IgD-negative memory B cell (primary cell): ENCODE measurements around the gene SPRN. TPM values are rescaled to one million over a fixed set of nuclear protein-coding genes. Genes with fewer than 3 reads are reported as not detected.

Experiments
- H3K27ac Mint-ChIP-seq, 3 donors: one replicate each; pipeline ENCODE4 v1.8.0; 2020 to 2022; ENCODE audit warnings: mild to moderate bottlenecking in 3 of 3, mixed read lengths in 3 of 3, moderate library complexity in 1 of 3
- H3K27me3 Mint-ChIP-seq: one replicate; pipeline ENCODE4 v1.8.0; 2021; ENCODE audit warnings: mixed read lengths
- H3K36me3 Mint-ChIP-seq: one replicate; pipeline ENCODE4 v1.8.0; 2020; ENCODE audit warnings: mild to moderate bottlenecking, mixed read lengths
- H3K4me1 Mint-ChIP-seq, 3 donors: one replicate each; pipeline ENCODE4 v1.8.0; 2020 to 2022; ENCODE audit warnings: mixed read lengths in 3 of 3, mild to moderate bottlenecking in 1 of 3
- H3K4me3 Mint-ChIP-seq, 4 donors: one replicate each; pipeline ENCODE4 v1.8.0; 2020 to 2022; ENCODE audit warnings: mild to moderate bottlenecking in 4 of 4, mixed read lengths in 4 of 4, moderate library complexity in 3 of 4
- H3K9me3 Mint-ChIP-seq, 3 donors: one replicate each; pipeline ENCODE4 v1.8.0; 2020 to 2021; ENCODE audit warnings: mixed read lengths in 3 of 3, mild to moderate bottlenecking in 1 of 3
- polyA plus RNA-seq: library from polyadenylated mRNA; unstranded; fragments of 300-500 nt; fragmentation: Illumina TruSeq; gene quantifications from one replicate; pipeline ENCODE4 v1.2.3, GENCODE V29; 2021

The SPRN gene
- polyA plus RNA-seq, 1 donor from 2014 or later, result 0.40 TPM

DNA sequence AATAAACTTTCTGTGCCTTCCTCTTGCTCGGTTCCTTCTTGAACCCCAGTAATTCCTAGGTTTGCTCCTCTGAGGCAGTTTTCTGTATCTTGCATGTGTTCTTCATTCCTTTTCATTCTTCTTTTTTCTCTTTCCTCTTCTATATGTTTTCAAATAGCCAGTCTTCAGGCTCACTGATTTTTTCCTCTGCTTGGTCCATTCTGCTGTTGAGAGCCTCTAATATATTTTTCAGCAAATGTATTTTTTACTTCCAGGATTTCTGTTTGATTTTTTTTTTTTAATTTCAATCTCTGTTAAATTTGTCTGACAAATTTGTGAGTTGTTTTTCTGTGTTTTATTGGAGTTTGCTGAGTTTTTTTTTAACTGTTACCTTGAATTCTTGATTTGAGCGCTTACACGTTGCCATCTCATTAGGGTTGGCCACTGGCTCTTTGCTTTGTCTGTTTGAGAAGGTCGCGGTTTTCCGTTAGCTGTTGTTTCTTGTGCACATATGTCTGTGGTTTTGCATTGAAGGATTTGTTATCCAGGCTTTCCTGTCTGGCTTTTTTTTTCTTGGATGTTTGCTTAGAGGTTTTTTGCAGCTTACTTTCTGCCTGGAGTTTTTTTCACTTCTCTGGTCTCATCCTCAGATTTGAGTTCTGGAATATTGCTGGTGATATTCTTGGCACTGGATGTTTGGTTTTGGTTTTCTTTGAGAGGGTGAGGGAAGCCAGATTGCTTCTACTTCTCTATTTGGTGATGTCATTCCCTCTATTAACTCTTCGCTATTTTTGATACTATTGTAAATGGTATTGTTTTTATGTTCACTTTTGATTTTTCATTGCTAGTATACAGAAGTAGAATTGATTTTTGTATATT, 12.7 kb downstream of the SPRN start:
- H3K36me3 Mint-ChIP-seq, result peaks cover 44% of the 10 kb centered on the region
- peaks cover 15 to 23% (median 16%) of the 10 kb centered on the region in 3 donors for H3K4me1 Mint-ChIP-seq
- peaks cover 7 to 20% (median 11%) of the 10 kb centered on the region in 3 donors for H3K9me3 Mint-ChIP-seq
- no peak overlapping the region for H3K27ac Mint-ChIP-seq
- peak overlapping the region in 1 of 4 donors; percentile 77 for H3K4me3 Mint-ChIP-seq
- H3K27me3 Mint-ChIP-seq, result no peaks in the 10 kb centered on the region

DNA sequence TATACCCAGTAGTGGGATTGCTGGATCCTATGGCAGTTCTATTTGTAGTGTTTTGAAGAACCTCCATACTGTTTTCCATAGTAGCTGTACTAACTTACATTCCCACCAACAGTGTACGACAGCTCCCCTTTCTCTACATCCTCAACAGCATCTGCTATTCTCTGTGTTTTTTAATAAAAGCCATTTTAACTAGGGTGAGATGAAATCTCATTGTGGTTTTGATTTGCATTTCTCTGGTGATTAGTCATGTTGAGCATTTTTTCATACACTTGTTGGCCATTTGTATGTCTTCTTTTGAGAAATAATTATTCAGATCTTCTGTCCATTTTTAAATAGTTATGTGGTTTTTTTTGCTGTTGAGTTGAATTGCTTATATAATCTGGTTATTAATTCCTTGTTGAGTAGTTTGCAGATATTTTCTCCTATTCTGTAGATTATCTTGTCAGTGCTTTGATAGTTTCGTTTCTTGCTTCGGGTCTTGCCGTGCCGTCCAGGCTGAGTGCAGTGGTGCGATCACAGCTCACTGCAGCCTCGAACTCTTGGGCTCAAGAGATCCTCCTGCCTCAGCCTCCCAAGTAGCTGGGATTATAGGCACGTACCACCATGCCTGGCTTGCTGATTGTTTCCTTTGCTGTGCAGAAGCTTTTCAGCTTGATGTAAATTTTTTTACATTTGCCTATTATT, 18.4 kb downstream of the SPRN start:
- Mint-ChIP-seq H3K9me3 (peaks cover 0 to 7% (median 2%) of the 10 kb centered on the region in 3 donors), H3K27ac (peak overlapping the region in 2 of 3 donors; percentile 6 to 10), H3K4me3 (peak overlapping the region in 3 of 4 donors; percentile 29 to 46 (median 34)), H3K4me1 (peaks cover 28 to 43% (median 35%) of the 10 kb centered on the region in 3 donors), H3K27me3 (no peaks in the 10 kb centered on the region), H3K36me3 (peaks cover 21% of the 10 kb centered on the region)

DNA sequence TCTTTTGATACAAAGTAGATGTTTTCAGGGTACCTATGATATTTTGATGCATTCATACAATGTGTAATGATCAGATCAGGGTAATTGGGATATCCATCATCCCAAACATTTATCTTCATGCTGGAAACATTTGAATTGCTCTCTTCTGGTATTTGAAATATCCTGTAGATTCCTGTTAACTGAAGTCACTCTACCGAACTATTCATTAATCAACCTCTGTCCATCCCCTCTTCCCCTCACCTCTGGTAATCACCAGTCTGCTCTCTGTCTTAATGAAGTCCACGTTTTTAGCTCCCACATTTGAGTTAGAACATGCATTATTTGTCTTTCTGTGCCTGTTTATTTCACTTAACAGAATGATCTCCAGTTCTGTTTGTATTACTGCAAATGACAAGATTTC, 19.2 kb downstream of the SPRN start:
- H3K36me3 Mint-ChIP-seq, result peaks cover 16% of the 10 kb centered on the region
- no peaks in the 10 kb centered on the region for H3K27me3 Mint-ChIP-seq
- H3K9me3 Mint-ChIP-seq, result peaks cover 0 to under 1% (median 0%) of the 10 kb centered on the region in 3 donors
- peak overlapping the region in 1 of 4 donors; percentile 34 for H3K4me3 Mint-ChIP-seq
- peaks cover 35 to 48% (median 41%) of the 10 kb centered on the region in 3 donors for H3K4me1 Mint-ChIP-seq
- no peak overlapping the region for H3K27ac Mint-ChIP-seq

DNA sequence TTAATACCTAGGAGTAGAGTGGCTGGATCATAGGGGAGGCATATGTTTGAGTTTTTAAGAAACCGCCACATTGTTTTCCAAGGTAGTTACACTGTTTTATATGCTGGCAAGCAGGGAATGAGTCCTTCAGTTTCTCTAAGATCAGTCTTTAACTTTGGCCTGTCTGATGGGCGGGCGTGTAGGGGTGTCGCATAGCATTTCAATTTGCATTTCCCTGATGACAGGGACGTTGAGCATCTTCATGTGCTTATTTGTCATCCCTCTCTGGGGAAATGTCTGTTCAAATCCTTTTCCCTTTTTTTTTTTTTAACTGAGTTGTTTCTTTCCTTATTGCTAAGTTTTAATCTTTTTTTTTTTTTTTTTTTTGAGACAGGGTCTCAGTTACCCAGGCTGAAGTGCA, 20.6 kb downstream of the SPRN start:
- peaks cover 11% of the 10 kb centered on the region for H3K36me3 Mint-ChIP-seq
- no peak overlapping the region for H3K27ac Mint-ChIP-seq
- no peaks in the 10 kb centered on the region for H3K27me3 Mint-ChIP-seq
- no peak overlapping the region for H3K4me3 Mint-ChIP-seq
- no peaks in the 10 kb centered on the region for H3K9me3 Mint-ChIP-seq
- peaks cover 35 to 44% (median 40%) of the 10 kb centered on the region in 3 donors for H3K4me1 Mint-ChIP-seq

DNA sequence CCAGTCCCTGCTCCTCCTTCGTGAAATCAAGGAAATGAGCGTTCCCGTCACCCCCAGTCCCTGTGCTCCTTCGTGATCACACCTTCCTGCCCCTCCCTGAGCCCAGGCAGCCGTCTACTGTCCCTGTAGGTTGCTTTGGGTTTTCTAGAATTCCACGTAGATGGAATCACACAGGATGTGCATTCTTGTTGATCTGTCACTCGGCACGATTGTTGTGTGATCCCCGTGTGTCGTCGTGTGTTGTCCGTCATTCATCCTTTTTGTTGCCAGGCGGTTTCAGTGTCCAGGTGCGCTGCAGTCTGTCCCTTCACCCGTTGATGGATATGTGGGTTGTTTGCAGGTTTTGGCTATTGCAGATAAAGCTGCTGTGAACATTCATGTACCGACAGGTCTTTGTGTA, 21.1 kb downstream of the SPRN start:
- H3K9me3 Mint-ChIP-seq, result no peaks in the 10 kb centered on the region
- H3K4me3 Mint-ChIP-seq, result peak overlapping the region in 2 of 4 donors; percentile 56 to 63
- H3K27me3 Mint-ChIP-seq, result no peaks in the 10 kb centered on the region
- peaks cover 9% of the 10 kb centered on the region for H3K36me3 Mint-ChIP-seq
- peaks cover 31 to 44% (median 37%) of the 10 kb centered on the region in 3 donors for H3K4me1 Mint-ChIP-seq
- no peak overlapping the region for H3K27ac Mint-ChIP-seq

DNA sequence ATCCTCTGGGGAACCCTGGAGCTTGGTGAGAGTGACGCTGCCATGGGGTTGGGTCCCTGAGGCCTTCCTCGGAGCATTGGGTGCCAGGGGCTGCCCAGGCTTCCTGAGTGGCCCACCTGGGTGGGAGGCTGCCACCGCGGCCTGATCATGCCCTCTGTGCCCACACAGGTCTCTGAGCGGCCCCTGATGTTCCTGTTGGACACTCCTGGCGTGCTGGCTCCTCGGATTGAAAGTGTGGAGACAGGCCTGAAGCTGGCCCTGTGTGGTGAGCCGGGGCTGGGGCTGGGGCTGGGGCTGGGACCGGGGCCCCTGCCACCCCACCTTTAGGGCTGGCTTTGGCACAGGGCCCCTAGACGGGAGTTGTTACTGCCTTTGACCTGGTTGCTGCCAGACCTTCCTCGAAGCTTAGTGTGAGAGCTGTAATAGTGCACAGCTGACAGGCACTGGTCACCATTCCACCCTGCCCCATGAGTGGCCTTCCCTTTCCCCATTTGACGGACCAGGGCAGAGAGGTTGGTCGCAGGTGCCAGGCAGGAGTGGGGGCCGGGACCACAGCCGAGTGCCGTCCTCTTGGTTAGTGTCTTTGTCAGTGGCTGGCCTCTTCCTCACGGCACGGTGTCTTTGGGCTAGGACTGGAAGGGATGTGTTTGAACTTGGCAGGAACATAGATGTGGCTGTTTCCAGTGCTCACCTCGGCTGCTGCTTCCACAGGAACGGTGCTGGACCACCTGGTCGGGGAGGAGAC, 22.3 kb downstream of the SPRN start:
- H3K9me3 Mint-ChIP-seq, result no peaks in the 10 kb centered on the region
- H3K27ac Mint-ChIP-seq, result peak overlapping the region in 2 of 3 donors; percentile 45 to 70
- H3K36me3 Mint-ChIP-seq, result peaks cover 6% of the 10 kb centered on the region
- peak overlapping the region in 2 of 4 donors; percentile 9 to 17 for H3K4me3 Mint-ChIP-seq
- no peaks in the 10 kb centered on the region for H3K27me3 Mint-ChIP-seq
- H3K4me1 Mint-ChIP-seq, result peaks cover 29 to 38% (median 33%) of the 10 kb centered on the region in 3 donors

DNA sequence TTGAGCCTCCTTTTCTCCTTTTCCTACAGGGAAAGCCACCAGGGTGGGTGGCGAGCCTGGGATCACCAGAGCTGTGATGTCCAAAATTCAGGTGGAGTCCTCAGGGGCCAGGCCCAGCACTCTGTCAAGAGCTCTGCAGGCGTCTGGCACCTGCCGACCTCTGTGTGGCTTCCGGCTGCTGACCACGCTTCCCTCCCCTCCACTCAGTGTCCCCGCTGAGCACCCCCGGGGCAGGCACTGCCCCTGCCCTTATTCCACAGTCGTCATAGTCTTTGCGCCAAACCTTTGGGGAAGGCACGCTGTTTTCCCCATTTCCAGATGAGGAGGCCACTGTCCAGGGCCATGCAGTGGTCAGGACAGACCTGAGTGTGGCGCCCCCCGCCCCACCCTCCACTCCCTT, 22.9 kb downstream of the SPRN start:
- H3K27me3 Mint-ChIP-seq, result no peaks in the 10 kb centered on the region
- peak overlapping the region; percentile 51 to 94 (median 57) for H3K27ac Mint-ChIP-seq
- H3K36me3 Mint-ChIP-seq, result peaks cover 9% of the 10 kb centered on the region
- peak overlapping the region in 3 of 4 donors; percentile 63 to 85 (median 74) for H3K4me3 Mint-ChIP-seq
- H3K4me1 Mint-ChIP-seq, result peaks cover 28 to 34% (median 28%) of the 10 kb centered on the region in 3 donors
- H3K9me3 Mint-ChIP-seq, result no peaks in the 10 kb centered on the region

DNA sequence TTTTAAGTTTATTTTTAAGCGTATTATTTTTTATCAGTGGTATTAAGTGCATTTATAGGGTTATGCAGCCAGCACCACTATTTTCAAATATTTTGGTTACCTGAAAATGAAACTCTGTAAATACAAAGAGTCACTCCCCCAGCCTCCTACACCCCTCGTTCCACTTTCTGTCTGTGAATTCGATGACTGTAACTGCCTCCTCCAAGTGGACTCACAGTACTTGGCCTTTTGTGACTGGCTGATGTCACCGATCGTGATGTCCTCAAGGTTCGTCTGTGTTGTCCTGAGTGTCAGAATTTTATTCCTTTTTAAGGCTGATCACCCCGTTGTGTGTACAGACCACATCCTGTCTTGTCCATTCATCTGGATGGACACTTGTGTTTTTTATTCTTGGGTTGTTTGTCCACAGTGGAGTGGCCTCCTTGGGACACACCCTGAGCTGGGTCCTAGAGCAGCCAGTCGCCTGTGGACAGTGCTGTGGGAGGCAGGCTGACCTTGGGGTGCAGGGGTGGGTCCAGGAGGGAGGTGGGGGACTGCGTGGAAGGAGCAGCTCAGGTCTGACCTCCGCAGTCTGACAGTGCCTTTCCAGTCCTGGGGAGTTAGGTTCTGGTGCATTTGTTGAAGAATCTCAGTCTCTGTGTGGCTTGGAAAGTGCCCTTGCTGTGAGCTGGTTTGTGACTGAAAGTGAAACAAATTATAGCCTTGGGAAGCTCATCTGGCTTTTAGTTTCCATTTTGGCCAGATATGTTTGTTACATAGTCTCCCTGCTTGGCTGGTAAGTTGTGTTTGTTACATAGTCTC, 23.6 kb downstream of the SPRN start:
- peaks cover 9% of the 10 kb centered on the region for H3K36me3 Mint-ChIP-seq
- peak overlapping the region; percentile 63 to 85 (median 71) for H3K4me3 Mint-ChIP-seq
- H3K27ac Mint-ChIP-seq, result peak overlapping the region; percentile 51 to 94 (median 57)
- H3K4me1 Mint-ChIP-seq, result peaks cover 24 to 31% (median 24%) of the 10 kb centered on the region in 3 donors
- H3K27me3 Mint-ChIP-seq, result no peaks in the 10 kb centered on the region
- H3K9me3 Mint-ChIP-seq, result no peaks in the 10 kb centered on the region

DNA sequence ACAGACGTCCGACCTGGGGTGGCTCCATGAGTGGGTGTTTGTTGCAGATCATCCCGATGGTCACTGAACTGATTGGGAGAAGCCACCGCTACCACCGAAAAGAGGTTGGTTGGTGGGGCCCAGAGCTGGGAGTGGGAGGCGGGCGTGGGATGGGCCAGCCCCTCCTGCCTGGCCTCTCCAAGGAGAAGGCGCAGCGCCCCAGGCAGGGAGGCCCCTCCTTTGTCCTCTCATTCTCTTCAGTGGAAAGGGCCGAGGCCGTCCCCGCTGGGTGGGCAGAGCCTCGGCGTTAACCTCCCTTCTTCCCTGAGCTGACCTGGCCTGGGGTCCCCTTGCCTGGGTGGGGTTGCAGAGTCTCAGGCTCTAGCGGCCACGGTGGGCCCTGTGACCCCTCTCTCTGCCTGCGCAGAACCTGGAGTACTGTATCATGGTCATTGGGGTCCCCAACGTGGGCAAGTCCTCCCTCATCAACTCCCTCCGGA, 25.3 kb downstream of the SPRN start:
- no peaks in the 10 kb centered on the region for H3K27me3 Mint-ChIP-seq
- H3K4me1 Mint-ChIP-seq, result peaks cover 22 to 28% (median 24%) of the 10 kb centered on the region in 3 donors
- no peak overlapping the region for H3K27ac Mint-ChIP-seq
- H3K9me3 Mint-ChIP-seq, result no peaks in the 10 kb centered on the region
- H3K4me3 Mint-ChIP-seq, result peak overlapping the region in 1 of 4 donors; percentile 20
- H3K36me3 Mint-ChIP-seq, result peaks cover 12% of the 10 kb centered on the region

DNA sequence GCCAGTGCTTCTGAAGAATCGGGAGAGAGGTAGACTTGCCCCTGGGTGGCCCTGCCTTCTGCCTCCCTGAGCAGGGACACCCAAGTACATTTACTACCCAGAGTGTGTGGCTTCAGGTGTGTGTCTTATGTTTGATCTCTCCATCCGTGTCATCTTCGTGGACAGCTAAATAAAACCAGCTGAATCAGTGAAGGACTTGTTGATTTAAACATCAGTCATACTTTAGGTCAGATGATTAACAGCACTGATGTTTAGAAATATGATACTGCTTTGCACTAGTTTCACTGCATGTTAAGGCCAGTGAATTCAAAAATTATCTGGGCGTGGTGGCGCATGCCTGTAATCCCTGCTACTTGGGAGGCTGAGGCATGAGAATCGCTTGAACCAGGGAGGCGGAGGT, 26.5 kb downstream of the SPRN start:
- Mint-ChIP-seq H3K36me3 (peaks cover 7% of the 10 kb centered on the region), H3K4me1 (peaks cover 25 to 28% (median 27%) of the 10 kb centered on the region in 3 donors)

DNA sequence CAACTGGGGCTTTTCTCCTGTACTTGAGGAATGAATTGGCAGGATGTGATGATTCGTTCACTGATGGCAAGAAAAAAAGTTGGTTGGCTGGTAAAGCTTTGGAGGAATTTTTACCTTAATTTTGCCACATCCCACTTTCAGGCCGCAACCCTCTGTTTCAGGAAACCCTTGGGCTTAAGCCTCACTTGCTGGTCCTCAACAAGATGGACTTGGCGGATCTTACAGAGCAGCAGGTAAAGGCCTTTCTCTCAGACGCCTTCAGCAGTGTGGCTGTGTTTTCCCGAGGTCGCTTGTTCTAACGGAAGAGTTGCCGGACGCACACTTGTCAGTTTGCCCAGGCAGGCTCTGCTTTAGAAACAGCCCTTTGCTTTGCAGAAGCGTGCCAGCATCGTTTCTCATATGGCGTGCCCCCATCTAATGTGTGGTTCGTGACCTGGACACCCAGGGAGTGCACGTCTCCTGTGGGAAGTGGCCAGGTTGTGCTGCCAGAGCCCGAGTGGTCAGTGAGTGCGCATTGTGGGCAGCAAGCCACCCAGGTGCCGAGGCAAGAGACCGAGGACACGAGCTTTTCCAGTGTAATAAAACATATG, 28.3 kb downstream of the SPRN start:
- Mint-ChIP-seq H3K27ac (peak overlapping the region in 2 of 3 donors; percentile 23 to 75), H3K4me3 (peak overlapping the region in 3 of 4 donors; percentile 15 to 90 (median 60)), H3K27me3 (no peaks in the 10 kb centered on the region), H3K9me3 (no peaks in the 10 kb centered on the region), H3K4me1 (peaks cover 28 to 33% (median 30%) of the 10 kb centered on the region in 3 donors), H3K36me3 (peaks cover 7% of the 10 kb centered on the region)

More for the DNA sequence above, 26.5 kb downstream of the SPRN start:
- Mint-ChIP-seq H3K9me3 (no peaks in the 10 kb centered on the region), H3K4me3 (peak overlapping the region in 1 of 4 donors; percentile 90), H3K27ac (peak overlapping the region in 1 of 3 donors; percentile 13), H3K27me3 (no peaks in the 10 kb centered on the region)

DNA sequence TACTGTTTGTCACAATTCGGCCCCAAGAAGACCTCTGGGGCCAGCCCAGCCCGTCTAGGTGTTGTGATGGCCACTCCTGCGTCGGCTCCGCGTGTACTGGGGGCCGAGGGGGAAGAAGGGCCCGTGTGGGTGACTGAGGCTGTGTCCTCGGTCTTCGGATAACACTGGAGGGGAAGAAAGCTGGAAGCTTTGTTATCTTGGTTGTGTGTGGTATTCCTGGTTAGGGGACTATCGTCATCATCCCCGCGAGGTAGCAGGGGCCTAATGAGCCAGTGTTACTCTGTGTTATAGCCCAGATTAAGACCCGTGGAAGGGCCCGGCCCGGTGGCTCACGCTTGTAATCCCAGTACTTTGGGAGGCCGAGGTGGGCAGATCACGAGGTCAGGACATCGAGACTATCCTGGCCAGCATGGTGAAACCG, 29.6 kb downstream of the SPRN start:
- Mint-ChIP-seq H3K27ac (peak overlapping the region; percentile 75 to 97 (median 87)), H3K9me3 (no peaks in the 10 kb centered on the region), H3K4me3 (peak overlapping the region; percentile 88 to 94 (median 90)), H3K4me1 (peaks cover 27 to 34% (median 30%) of the 10 kb centered on the region in 3 donors), H3K27me3 (no peaks in the 10 kb centered on the region), H3K36me3 (peaks cover 7% of the 10 kb centered on the region)

DNA sequence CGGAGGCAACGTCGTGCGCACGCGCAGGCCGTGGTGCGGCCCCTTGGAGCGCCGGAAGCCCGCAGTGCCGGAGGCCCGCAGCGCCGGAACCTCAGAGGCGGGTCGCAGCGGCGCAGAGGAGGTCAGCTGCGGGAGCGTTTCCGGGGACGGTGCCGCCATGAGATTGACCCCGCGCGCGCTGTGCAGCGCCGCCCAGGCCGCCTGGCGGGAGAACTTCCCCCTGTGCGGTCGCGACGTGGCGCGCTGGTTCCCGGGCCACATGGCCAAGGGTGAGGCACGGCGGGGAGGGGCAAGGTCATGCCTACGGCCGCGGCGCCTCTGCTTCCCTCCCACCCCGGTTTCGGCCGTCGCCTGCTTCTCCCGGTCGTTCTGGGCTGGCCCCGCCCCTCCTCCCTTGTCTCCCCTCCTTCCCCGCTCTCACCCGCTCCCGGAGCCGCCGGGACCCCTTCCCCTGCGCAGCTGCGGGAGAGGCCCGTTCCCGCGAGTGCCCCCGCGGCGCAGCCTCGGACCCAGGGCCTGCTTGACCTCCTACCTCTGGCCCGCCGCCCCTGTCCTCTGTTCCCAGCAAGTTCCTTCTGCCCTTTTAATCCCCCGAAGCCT, 30.3 kb downstream of the SPRN start, which contains the start of gene MTG1:
TSS of gene MTG1 (plus strand) at position 94 of the 600 bp plus-strand sequence. CDS start at position 158, 64 bp downstream.
- H3K36me3 Mint-ChIP-seq, result peaks cover 7% of the 10 kb centered on the region
- H3K4me1 Mint-ChIP-seq, result peaks cover 29 to 34% (median 30%) of the 10 kb centered on the region in 3 donors
- H3K4me3 Mint-ChIP-seq, result peak within 1 kb of the TSS; percentile 88 to 94 (median 90)
- peak within 1 kb of the TSS; percentile 75 to 97 (median 87) for H3K27ac Mint-ChIP-seq
- no peaks in the 10 kb centered on the region for H3K27me3 Mint-ChIP-seq
- no peaks in the 10 kb centered on the region for H3K9me3 Mint-ChIP-seq
